Muscle of leg (tissue), 11 donors: ENCODE results near the gene CCDC81. TPM values are rescaled to one million over a fixed set of nuclear protein-coding genes. Genes with fewer than 3 reads are reported as not detected.
A peak's percentile ranks its signal among the peaks of the same experiment; 100 is the strongest.
"Not testable (repeated sequence)": the region's sequence is repeated elsewhere in the genome, so short reads cannot be mapped to it uniquely, and the experiment has no call there.

ENCODE experiments used
- DNase-seq: peaks from one replicate; pipeline ENCODE4 v3.0.0; 2013
- H3K27ac ChIP-seq: one replicate; pipeline ENCODE4 v1.5.1; 2013; ENCODE audit warnings: mild to moderate bottlenecking, low read length, control low read depth
- H3K27me3 ChIP-seq: one replicate; pipeline ENCODE4 v1.6.1; 2013; ENCODE audit warnings: low read length; ENCODE audit not compliant: control insufficient read depth, insufficient read depth
- H3K36me3 ChIP-seq: one replicate; pipeline ENCODE4 v1.6.1; 2013; ENCODE audit warnings: low read length; ENCODE audit not compliant: control insufficient read depth, insufficient read depth
- H3K4me1 ChIP-seq: one replicate; pipeline ENCODE4 v1.6.1; 2013; ENCODE audit warnings: low read length; ENCODE audit not compliant: control insufficient read depth, insufficient read depth
- H3K4me3 ChIP-seq: one replicate; pipeline ENCODE4 v1.5.1; 2013; ENCODE audit warnings: low read length, control low read depth
- H3K9me3 ChIP-seq: replicated peaks from 2 replicates; pipeline ENCODE4 v1.6.1; 2013; ENCODE audit warnings: low read depth, low read length; ENCODE audit not compliant: control insufficient read depth
- WGBS: methylation state at CpG from one replicate; pipeline ENCODE4 v1.1.5; 2013; ENCODE audit warnings: missing lambda C conversion rate; ENCODE audit not compliant: insufficient coverage; 5-methylcytosine and 5-hydroxymethylcytosine counted together
- polyA plus RNA-seq, 8 donors: library from polyadenylated mRNA; unstranded; fragments of 120-200 nt; gene quantifications; one replicate each; pipeline versions ENCODE4 v1.2.1 to v1.2.3, GENCODE V29; 2013; ENCODE audit warnings: inconsistent platforms in 1 of 8, low replicate concordance in 1 of 8; ENCODE audit not compliant: insufficient read length in 8 of 8, insufficient read depth in 1 of 8
- total RNA-seq: library from RNA; stranded (reverse); fragments of 120-200 nt; gene quantifications from one replicate; pipeline ENCODE4 v1.2.4, GENCODE V29; 2013

Gene CCDC81
- total and polyA plus RNA-seq, 9 donors = 0.45 to 1.3 (median 0.82) TPM

DNA sequence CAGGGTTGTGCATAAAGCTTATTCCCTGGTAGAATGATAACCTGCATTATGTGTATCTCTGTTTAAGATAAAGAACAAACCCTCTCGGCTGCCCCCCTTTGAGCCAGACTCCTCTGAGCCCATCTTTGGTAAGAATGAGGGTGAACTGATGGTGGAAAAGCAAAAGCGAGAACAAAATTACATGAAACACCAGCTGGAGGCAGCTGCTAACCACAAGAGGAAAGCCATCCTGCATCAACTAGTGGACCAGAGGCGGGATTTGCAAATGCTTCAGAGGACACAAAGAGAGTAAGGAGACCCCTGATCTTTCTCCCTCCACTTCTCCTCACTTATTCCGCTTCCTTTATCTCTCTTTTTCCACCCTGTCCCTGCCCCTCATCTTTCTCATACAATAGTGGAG, 40.3 kb downstream of the CCDC81 start:
- H3K4me3 ChIP-seq = no peak overlapping the region
- H3K4me1 ChIP-seq = no peaks in the 10 kb centered on the region
- H3K36me3 ChIP-seq = no peaks in the 10 kb centered on the region
- H3K27me3 ChIP-seq = no peaks in the 10 kb centered on the region
- no peak overlapping the region for H3K27ac ChIP-seq
- no CpG with 5 or more reads among the region's 4 CpGs for WGBS
- no peak for DNase-seq
- H3K9me3 ChIP-seq = no peaks in the 10 kb centered on the region

DNA sequence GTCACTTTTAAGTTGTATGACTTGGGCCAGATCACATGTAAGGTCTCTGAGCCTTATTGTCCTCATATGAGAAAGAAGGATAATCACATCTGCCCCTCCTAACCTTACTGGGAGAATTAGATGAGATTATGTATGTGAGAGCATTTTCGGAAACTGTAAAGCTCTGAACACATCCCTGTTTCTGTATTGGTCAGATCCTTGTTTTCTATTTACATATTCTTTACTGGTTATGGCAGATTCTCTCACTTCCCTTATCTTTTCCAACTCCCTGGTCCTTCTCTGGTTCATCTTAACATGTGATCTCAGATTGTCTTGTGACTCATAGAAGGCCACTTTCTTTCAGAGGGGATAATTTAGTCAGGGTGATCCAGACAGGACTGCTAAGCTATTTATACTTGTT, 41.8 kb downstream of the CCDC81 start:
- no peak overlapping the region for H3K4me3 ChIP-seq
- no peaks in the 10 kb centered on the region for H3K4me1 ChIP-seq
- H3K27ac ChIP-seq = no peak overlapping the region
- no peaks in the 10 kb centered on the region for H3K9me3 ChIP-seq
- H3K36me3 ChIP-seq = no peaks in the 10 kb centered on the region
- WGBS = no CpG with 5 or more reads among the region's 1 CpG
- DNase-seq = peak; percentile 36
- no peaks in the 10 kb centered on the region for H3K27me3 ChIP-seq

DNA sequence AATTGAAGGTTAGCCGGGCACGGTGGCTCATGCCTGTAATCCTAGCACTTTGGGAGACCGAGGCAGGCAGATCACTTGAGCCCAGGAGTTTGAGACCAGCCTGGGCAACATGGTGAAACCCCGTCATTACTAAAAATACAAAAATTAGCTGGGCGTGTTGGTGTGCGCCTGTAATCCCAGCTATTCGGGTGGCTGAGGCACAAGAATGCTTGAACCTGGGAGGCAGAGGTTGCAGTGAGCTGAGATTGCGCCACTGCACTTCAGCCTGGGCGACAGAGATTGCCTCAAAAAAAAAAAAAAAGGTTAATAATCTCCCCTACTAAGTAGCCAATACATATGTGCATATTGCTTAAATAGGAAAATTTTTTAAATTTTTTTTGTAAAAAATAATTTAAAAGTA, 42.3 kb downstream of the CCDC81 start:
- DNase-seq, H3K27ac ChIP-seq, H3K36me3 ChIP-seq, H3K4me3 ChIP-seq, H3K27me3 ChIP-seq, H3K4me1 ChIP-seq, H3K9me3 ChIP-seq: not testable (repeated sequence)
- 89% methylated on average over 3 of the region's 9 CpGs for WGBS

DNA sequence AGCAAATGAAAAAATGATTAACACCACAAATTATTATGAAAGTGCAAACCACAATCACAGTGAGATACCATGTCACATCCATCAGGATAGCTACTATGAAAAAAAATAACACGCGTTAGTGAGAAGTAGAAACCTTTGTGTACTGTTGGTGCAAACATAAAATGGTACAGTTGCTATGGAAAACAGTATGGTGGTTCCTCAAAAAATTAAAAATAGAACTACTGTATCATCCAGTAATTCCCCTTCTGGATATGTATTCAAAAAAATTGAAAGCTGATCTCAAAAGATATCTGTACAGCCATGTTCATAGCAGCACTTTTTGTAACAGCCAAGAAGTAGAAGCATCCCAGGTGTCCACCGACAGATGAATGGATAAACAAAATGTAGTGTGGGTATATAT, 43.4 kb downstream of the CCDC81 start:
- Histone ChIP-seq H3K4me3 (no peak overlapping the region), H3K9me3 (no peaks in the 10 kb centered on the region), H3K36me3 (no peaks in the 10 kb centered on the region), H3K27ac (no peak overlapping the region), H3K27me3 (no peaks in the 10 kb centered on the region), H3K4me1 (no peaks in the 10 kb centered on the region)
- WGBS = no CpG with 5 or more reads among the region's 3 CpGs
- no peak for DNase-seq

DNA sequence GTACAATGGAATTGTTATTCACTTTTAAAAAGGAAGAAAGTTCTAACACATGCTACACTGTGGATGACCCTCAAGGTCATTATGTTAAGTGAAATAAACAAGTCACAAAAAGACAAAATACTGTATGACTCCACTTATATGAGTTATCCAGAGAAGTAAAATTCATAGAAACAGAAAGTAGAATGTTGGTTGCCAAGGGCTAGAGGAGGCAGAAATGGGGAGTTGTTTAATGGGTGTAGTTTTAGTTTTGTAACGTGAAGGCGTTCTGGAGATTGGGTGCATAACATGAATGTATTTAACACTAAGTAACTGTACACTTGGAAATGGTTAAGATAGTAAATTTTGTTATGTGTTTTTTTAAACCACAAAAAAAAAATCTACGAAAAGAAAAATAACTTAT, 43.8 kb downstream of the CCDC81 start:
- Histone ChIP-seq H3K27ac (no peak overlapping the region), H3K4me1 (no peaks in the 10 kb centered on the region), H3K27me3 (no peaks in the 10 kb centered on the region), H3K9me3 (no peaks in the 10 kb centered on the region), H3K36me3 (no peaks in the 10 kb centered on the region), H3K4me3 (no peak overlapping the region)
- WGBS = no CpG with 5 or more reads among the region's 3 CpGs
- DNase-seq = no peak

DNA sequence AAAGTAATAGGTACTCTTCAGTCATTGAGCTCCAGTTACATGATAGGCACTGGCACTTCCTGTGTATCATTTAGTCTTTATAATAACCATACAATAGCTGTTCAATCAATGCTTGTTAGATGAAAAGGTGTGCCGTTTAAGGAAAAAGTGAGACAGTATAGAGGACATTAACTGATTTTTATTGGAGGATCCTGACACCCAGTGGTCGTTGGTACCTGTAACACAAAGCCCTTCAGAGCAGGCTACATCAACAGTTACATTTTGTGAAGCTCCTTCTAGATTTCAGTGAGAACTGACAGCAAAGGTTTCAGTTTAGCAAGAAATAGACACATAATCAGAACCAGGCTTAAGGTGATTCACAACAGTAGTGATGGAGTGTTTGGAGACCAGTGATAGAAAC, 44.2 kb downstream of the CCDC81 start:
- Histone ChIP-seq H3K4me1 (no peaks in the 10 kb centered on the region), H3K4me3 (no peak overlapping the region), H3K27me3 (no peaks in the 10 kb centered on the region), H3K9me3 (no peaks in the 10 kb centered on the region), H3K27ac (no peak overlapping the region), H3K36me3 (no peaks in the 10 kb centered on the region)
- WGBS = no CpG with 5 or more reads among the region's 2 CpGs
- peak; percentile 54 for DNase-seq

DNA sequence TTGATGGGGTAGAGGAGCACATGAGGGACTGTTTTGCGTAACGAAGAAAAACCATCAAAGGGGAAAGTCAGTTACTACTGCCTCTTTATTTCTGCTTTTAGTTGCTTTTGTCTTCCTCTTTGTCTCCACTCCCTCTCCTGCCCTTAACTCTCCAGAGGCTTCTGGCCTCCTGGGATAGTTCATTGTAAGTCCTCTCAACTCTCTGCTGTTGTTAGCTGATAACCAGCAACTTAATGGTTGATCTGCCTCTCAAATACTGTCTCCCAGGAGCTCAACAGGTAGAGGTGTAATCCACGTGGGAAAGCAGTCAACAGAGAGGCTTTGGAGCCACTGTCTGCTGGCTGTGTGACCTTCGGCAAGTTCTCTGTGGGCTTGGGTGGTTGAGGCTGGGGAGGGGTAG, 47.3 kb downstream of the CCDC81 start:
- no peaks in the 10 kb centered on the region for H3K36me3 ChIP-seq
- no peak overlapping the region for H3K4me3 ChIP-seq
- DNase-seq = no peak
- H3K9me3 ChIP-seq = peaks cover 5% of the 10 kb centered on the region
- no peaks in the 10 kb centered on the region for H3K4me1 ChIP-seq
- no peak overlapping the region for H3K27ac ChIP-seq
- H3K27me3 ChIP-seq = no peaks in the 10 kb centered on the region
- WGBS = 89% methylated on average over 4 of the region's 4 CpGs

DNA sequence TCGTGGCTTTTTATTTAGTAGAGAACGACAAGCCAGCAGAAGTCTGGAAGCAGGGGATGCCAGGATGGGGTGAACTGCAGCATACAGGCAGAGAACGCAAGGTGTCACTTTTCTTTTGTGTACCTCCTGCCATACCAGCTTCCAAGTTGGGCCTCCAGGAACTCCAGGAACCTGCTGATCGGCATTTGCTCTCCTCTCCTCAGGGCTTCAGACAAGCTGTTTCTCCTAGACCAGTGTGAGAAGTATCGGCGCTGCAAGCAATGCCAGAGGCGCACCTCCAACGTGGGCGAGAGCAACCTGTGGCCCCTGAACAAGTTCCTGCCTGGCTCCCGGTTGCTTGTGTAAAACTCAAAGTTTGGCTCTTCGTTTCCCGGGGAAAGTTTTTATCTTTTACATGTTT, 47.7 kb downstream of the CCDC81 start:
- H3K36me3 ChIP-seq = no peaks in the 10 kb centered on the region
- peaks cover 8% of the 10 kb centered on the region for H3K9me3 ChIP-seq
- no peak overlapping the region for H3K4me3 ChIP-seq
- H3K27me3 ChIP-seq = no peaks in the 10 kb centered on the region
- DNase-seq = no peak
- H3K27ac ChIP-seq = no peak overlapping the region
- H3K4me1 ChIP-seq = no peaks in the 10 kb centered on the region
- WGBS = 88% methylated on average over 11 of the region's 12 CpGs

DNA sequence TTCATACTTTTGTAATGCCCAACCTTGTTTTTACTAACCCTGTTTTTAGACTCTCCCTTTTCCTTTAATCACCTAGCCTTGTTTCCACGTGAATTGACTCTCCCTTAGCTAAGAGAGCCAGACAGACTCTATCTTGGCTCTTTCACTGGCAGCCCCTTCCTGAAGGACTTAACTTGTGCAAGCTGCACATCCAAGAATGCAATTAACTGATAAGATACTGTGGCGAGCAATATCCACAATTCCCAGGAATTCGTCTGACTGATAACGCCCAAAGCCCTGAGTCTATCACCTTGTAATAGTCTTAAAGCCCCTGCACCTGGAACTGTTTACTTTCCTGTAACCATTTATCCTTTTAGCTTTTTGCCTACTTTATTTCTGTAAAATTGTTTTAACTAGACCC, 48.8 kb downstream of the CCDC81 start:
- not testable (repeated sequence) for H3K27me3 ChIP-seq, H3K4me3 ChIP-seq, DNase-seq, H3K36me3 ChIP-seq, H3K4me1 ChIP-seq, H3K27ac ChIP-seq
- H3K9me3 ChIP-seq = peaks cover 10% of the 10 kb centered on the region
- 50% methylated on average over 1 of the region's 4 CpGs for WGBS

DNA sequence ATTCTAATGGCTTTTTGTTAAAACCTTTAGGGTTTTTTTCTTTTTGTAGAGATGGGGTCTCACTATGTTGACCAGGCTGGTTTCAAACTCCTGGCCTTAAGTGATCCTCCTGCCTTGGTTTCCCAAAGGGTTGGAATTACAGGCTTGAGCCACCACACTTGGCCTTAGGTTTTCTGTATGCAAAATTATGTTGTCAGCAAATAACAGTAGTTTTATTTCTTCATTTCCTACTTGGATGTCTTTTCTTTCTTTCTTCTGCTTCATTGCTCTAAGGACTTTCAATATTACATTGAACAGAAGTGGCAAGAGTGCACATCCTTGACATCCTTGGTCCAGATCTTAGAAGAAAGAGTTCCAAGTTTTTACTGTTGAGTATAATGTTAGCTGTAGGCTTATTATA, 52.8 kb downstream of the CCDC81 start:
- no peak for DNase-seq
- H3K9me3 ChIP-seq = peaks cover 16% of the 10 kb centered on the region

DNA sequence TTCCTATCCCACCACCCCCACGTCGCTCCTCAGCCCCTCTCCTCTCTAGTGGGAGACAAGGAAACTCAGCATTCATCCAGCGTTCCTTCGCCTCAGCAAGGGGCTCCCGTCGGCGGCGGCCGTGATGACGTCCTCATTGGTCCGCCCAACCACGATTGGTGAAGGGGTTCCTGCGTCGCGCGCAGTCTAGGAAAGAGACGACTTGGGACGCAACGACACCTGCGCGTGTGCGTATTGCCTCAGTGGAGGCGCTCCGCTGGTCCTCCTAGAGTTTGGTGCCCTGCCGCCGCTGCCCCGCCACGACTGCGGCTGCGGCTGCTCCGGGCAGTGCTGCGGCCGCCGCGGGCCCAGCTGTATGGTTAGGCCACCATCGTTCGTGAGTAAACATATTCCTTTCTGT, 56.6 kb downstream of the CCDC81 start:
- H3K36me3 ChIP-seq = peaks cover 3% of the 10 kb centered on the region
- H3K9me3 ChIP-seq = peaks cover 16% of the 10 kb centered on the region
- WGBS = 83% methylated on average over 37 of the region's 37 CpGs
- H3K4me1 ChIP-seq = no peaks in the 10 kb centered on the region
- no peak for DNase-seq
- no peaks in the 10 kb centered on the region for H3K27me3 ChIP-seq
- H3K27ac ChIP-seq = no peak overlapping the region
- H3K4me3 ChIP-seq = no peak overlapping the region

More for the DNA sequence above, 52.8 kb downstream of the CCDC81 start:
- H3K27ac ChIP-seq = no peak overlapping the region
- H3K36me3 ChIP-seq = peaks cover 3% of the 10 kb centered on the region
- H3K4me3 ChIP-seq = no peak overlapping the region
- H3K27me3 ChIP-seq = no peaks in the 10 kb centered on the region
- H3K4me1 ChIP-seq = no peaks in the 10 kb centered on the region
